GM23338 (cell line): ENCODE data around the gene SMPDL3B. TPM values are rescaled to one million over a fixed set of nuclear protein-coding genes. Genes with fewer than 3 reads are reported as not detected.

Experiments used
- ATAC-seq: fragments of 200-7000 bp; cut with Tn5 transposase; 3 replicates; pipeline ENCODE4 v1.9.1; 2020
- DNase-seq: peaks from one replicate; pipeline ENCODE4 v3.0.0-alpha.2; 2015; ENCODE audit warnings: low spot score
- H2AFZ ChIP-seq: fragments of 200-600 bp; sonication (generic); 2 replicates; pipeline ENCODE4 v1.8.0; 2016; ENCODE audit warnings: antibody characterized with exemption, mild to moderate bottlenecking, moderate library complexity
- H3F3A ChIP-seq: fragments of 200-600 bp; sonication (generic); replicated peaks from 2 replicates; pipeline ENCODE4 v1.8.0; 2017; ENCODE audit warnings: antibody characterized with exemption, mixed run types, low read depth
- H3K27ac ChIP-seq: fragments of 200-600 bp; sonication (generic); 2 replicates; pipeline ENCODE4 v1.6.1; 2016; ENCODE audit warnings: low read depth
- H3K27me3 ChIP-seq: fragments of 200-600 bp; sonication (generic); 2 replicates; pipeline ENCODE4 v1.8.0; 2016; ENCODE audit warnings: mild to moderate bottlenecking, mixed run types, moderate library complexity; ENCODE audit not compliant: insufficient read depth
- H3K36me3 ChIP-seq: fragments of 200-600 bp; sonication (generic); 2 replicates; pipeline ENCODE4 v1.8.0; 2016; ENCODE audit warnings: mild to moderate bottlenecking; ENCODE audit not compliant: insufficient read depth
- H3K4me1 ChIP-seq: fragments of 200-600 bp; sonication (generic); 2 replicates; pipeline ENCODE4 v1.8.0; 2016; ENCODE audit warnings: mild to moderate bottlenecking, moderate library complexity; ENCODE audit not compliant: insufficient read depth
- H3K4me2 ChIP-seq: fragments of 200-600 bp; sonication (generic); 2 replicates; pipeline ENCODE4 v1.7.1; 2017; ENCODE audit warnings: mixed run types
- H3K4me3 ChIP-seq: fragments of 200-600 bp; sonication (generic); 2 replicates; pipeline ENCODE4 v1.6.1; 2016; ENCODE audit warnings: mixed run types
- H3K79me2 ChIP-seq: fragments of 200-600 bp; sonication (generic); replicated peaks from 2 replicates; pipeline ENCODE4 v1.8.0; 2017; ENCODE audit warnings: mild to moderate bottlenecking; ENCODE audit not compliant: insufficient read depth
- H3K9me2 ChIP-seq: fragments of 200-600 bp; sonication (generic); 2 replicates; pipeline ENCODE4 v1.8.0; 2017; ENCODE audit not compliant: insufficient read depth
- H4K20me1 ChIP-seq: fragments of 200-600 bp; sonication (generic); replicated peaks from 2 replicates; pipeline ENCODE4 v1.8.0; 2017; ENCODE audit warnings: mild to moderate bottlenecking; ENCODE audit not compliant: insufficient read depth
- H3K27ac Mint-ChIP-seq: 2 replicates; pipeline ENCODE4 v1.8.0; 2020; ENCODE audit warnings: inconsistent platforms, mild to moderate bottlenecking, moderate library complexity, mixed read lengths
- H3K27me3 Mint-ChIP-seq: 3 replicates; pipeline ENCODE4 v1.8.0; 2022; ENCODE audit warnings: low read depth, mild to moderate bottlenecking, moderate library complexity, mixed read lengths, inconsistent platforms; ENCODE audit not compliant: insufficient read depth, poor library complexity
- H3K36me3 Mint-ChIP-seq: 3 replicates; pipeline ENCODE4 v1.8.0; 2021; ENCODE audit warnings: low read depth, mild to moderate bottlenecking, inconsistent platforms, moderate library complexity, mixed read lengths
- H3K4me1 Mint-ChIP-seq: 3 replicates; pipeline ENCODE4 v1.8.0; 2020; ENCODE audit warnings: mild to moderate bottlenecking, inconsistent platforms, mixed read lengths
- H3K4me3 Mint-ChIP-seq: 3 replicates; pipeline ENCODE4 v1.8.0; 2021; ENCODE audit warnings: moderate library complexity, mild to moderate bottlenecking, inconsistent platforms, mixed read lengths
- H3K9me3 Mint-ChIP-seq: 3 replicates; pipeline ENCODE4 v1.8.0; 2020; ENCODE audit warnings: moderate library complexity, mild to moderate bottlenecking, inconsistent platforms, mixed read lengths
- CREB1 ChIP-seq: fragments of 250-450 bp; sonication (Bioruptor Pico); IDR thresholded peaks from 2 replicates; pipeline ENCODE4 v1.5.0; 2020; ENCODE audit warnings: low read depth, mild to moderate bottlenecking, moderate library complexity
- CTCF ChIP-seq, 2 experiments: fragments of 200-600 bp in 1 of 2; sonication (generic) in 1 of 2; conservative IDR thresholded peaks; 2 replicates each; pipeline versions ENCODE4 v1.5.1 to v1.6.1; 2016 to 2017; ENCODE audit warnings: antibody characterized with exemption in 2 of 2, low read depth in 2 of 2, mild to moderate bottlenecking in 2 of 2, moderate library complexity in 1 of 2
- EZH2 ChIP-seq: fragments of 200-600 bp; sonication (generic); IDR thresholded peaks from one replicate; pipeline ENCODE4 v1.8.0; 2017; ENCODE audit warnings: antibody characterized with exemption, mild to moderate bottlenecking, low read depth; ENCODE audit not compliant: unreplicated experiment
- EZH2phosphoT487 ChIP-seq: fragments of 200-600 bp; sonication (generic); IDR thresholded peaks from one replicate; pipeline ENCODE4 v1.8.1; 2018; ENCODE audit warnings: antibody characterized with exemption; ENCODE audit not compliant: unreplicated experiment
- NANOG ChIP-seq: IDR thresholded peaks from 2 replicates; pipeline ENCODE4 v1.6.1; 2016; ENCODE audit warnings: antibody characterized with exemption, borderline replicate concordance
- STAT1 ChIP-seq: IDR thresholded peaks from one replicate; pipeline ENCODE4 v1.6.1; 2016; ENCODE audit warnings: antibody characterized with exemption; ENCODE audit not compliant: unreplicated experiment
- ZNF331 ChIP-seq: fragments of 250-450 bp; sonication (Bioruptor Pico); IDR thresholded peaks from 2 replicates; pipeline ENCODE4 v1.5.0; 2020; ENCODE audit warnings: low read depth, mild to moderate bottlenecking, moderate library complexity
- ZNF462 ChIP-seq: fragments of 250-450 bp; sonication (Bioruptor Pico); IDR thresholded peaks from 2 replicates; pipeline ENCODE4 v1.5.0; 2020; ENCODE audit warnings: mild to moderate bottlenecking, moderate library complexity
- polyA plus RNA-seq: library from polyadenylated mRNA; unstranded; fragments of >200 nt; fragmentation: Nextera tagmentation; extraction: Ambion mirVana; gene quantifications from 2 replicates; pipeline ENCODE4 v1.2.1, GENCODE V29; 2016
- total RNA-seq: library from RNA; depleted of rRNA; stranded (reverse); fragments of >200 nt; shearing (Covaris generic); gene quantifications from 2 replicates; pipeline ENCODE4 v1.2.3, GENCODE V29; 2014

SMPDL3B gene
- total and polyA plus RNA-seq, 2 experiments from 2014 or later: 39.5 to 83.1 TPM

DNA sequence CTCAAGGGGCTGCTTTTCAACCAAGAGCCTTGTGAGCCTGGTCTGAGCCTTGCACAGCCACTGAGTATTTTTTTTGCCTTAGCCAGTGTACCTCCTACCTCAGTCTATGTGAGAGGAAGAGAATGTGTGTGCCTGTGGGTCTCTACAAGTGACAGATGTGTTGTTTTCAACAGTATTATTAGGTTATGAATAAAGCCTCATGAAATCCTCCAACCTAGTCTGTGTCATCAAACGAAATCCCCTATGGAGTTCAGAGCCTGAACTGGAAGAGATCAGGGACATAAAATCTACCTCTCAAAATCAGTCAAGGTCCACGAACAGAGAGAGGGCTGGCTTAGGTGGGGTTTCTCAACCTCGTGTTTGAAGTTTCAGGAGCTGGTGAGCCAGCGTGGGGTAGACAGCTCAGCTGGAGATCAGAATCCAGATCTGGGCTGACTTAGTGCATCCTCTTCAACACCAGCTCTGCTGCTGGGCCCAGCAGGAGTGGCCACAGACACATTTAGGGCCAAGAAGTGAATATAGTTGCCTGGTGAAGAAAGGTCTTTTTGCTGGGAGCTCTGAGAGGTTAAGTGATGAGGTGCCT lies 33.2 kb downstream of the SMPDL3B start:
- Histone ChIP-seq H3K36me3 (no peaks in the 10 kb centered on the region; the same call in 1 of the 2 replicates), H2AFZ (no peak overlapping the region), H3K27me3 (no peaks in the 10 kb centered on the region), H3K79me2 (no peaks in the 10 kb centered on the region), H3K27ac (no peak overlapping the region), H3K9me2 (no peaks in the 10 kb centered on the region), H3K4me2 (no peak overlapping the region), H4K20me1 (0 out of 2 replicates have a peak, but pooled peaks cover 4% of the 10 kb centered on the region), H3K4me1 (no peaks in the 10 kb centered on the region), H3F3A (no peaks in the 10 kb centered on the region), H3K4me3 (no peak overlapping the region)
- no peak for DNase-seq
- no peak overlapping the region for H3K27ac Mint-ChIP-seq
- no peak for ATAC-seq
- TF ChIP-seq CREB1 (CRISPR knock-in tag) (no peak), STAT1 (no peak), CTCF (conservative IDR thresholded peaks at IDR 0.05; ENCODE audit: low read depth in 2 of 2) (no peak), EZH2phosphoT487 (no peak), ZNF331 (CRISPR knock-in tag) (no peak), ZNF462 (CRISPR knock-in tag) (no peak), NANOG (no peak), EZH2 (no peak)
- no peaks in the 10 kb centered on the region for H3K9me3 Mint-ChIP-seq
- peaks cover 6% of the 10 kb centered on the region; the same call in 2 of the 3 replicates for H3K36me3 Mint-ChIP-seq
- peaks cover 8% of the 10 kb centered on the region for H3K27me3 Mint-ChIP-seq
- H3K4me1 Mint-ChIP-seq: no peaks in the 10 kb centered on the region
- no peak overlapping the region for H3K4me3 Mint-ChIP-seq
